ENCODE measurements around the gene TMEM252. TPM values are rescaled to one million over a fixed set of nuclear protein-coding genes. Genes with fewer than 3 reads are reported as not detected.

TMEM252 gene
- total RNA-seq, 1 donor from 2014 or later, result not detected

GRCh38 chr9:68541568-68541967 lies 885 bp upstream of the TMEM252 start:
- no peak for DNase-seq

GRCh38 chr9:68538200-68538599 lies 2.5 kb downstream of the TMEM252 start:
- DNase-seq, result peak; percentile 44

- no peak for DNase-seq
Measured at GRCh38 chr9:68537616-68537880, 3.1 kb downstream of the TMEM252 start.

- DNase-seq, result no peak
Measured at GRCh38 chr9:68536876-68537615, 3.6 kb downstream of the TMEM252 start.

GRCh38 chr9:68533678-68534077 lies 7.0 kb downstream of the TMEM252 start:
- peak; percentile 70 for DNase-seq

GRCh38 chr9:68532131-68532530 lies 8.6 kb downstream of the TMEM252 start:
- DNase-seq, result no peak

- DNase-seq, result peak; percentile 66
Measured at GRCh38 chr9:68530618-68531017, 10.1 kb downstream of the TMEM252 start.

GRCh38 chr9:68523367-68523936 lies 17.2 kb downstream of the TMEM252 start:
- DNase-seq, result peak; percentile 60

- DNase-seq, result no peak
Measured at GRCh38 chr9:68522954-68523353, 17.7 kb downstream of the TMEM252 start.

GRCh38 chr9:68522131-68522530 lies 18.6 kb downstream of the TMEM252 start:
- DNase-seq, result no peak

GRCh38 chr9:68515326-68516017 lies 25.2 kb downstream of the TMEM252 start:
- no peak for DNase-seq

GRCh38 chr9:68513981-68514380 lies 26.7 kb downstream of the TMEM252 start:
- no peak for DNase-seq

GRCh38 chr9:68513385-68513784 lies 27.3 kb downstream of the TMEM252 start:
- DNase-seq, result no peak

GRCh38 chr9:68509689-68510088 lies 31.0 kb downstream of the TMEM252 start:
- DNase-seq, result no peak

GRCh38 chr9:68508547-68508946 lies 32.1 kb downstream of the TMEM252 start:
- DNase-seq, result no peak

- DNase-seq, result no peak
Measured at GRCh38 chr9:68507806-68508145, 32.9 kb downstream of the TMEM252 start.

- peak; percentile 71 for DNase-seq
Measured at GRCh38 chr9:68507130-68507805, 33.4 kb downstream of the TMEM252 start.

- DNase-seq, result no peak
Measured at GRCh38 chr9:68506551-68506950, 34.1 kb downstream of the TMEM252 start.

GRCh38 chr9:68505681-68506409 lies 34.8 kb downstream of the TMEM252 start:
- DNase-seq, result peak; percentile 42

GRCh38 chr9:68502279-68502678 lies 38.4 kb downstream of the TMEM252 start:
- no peak for DNase-seq

GRCh38 chr9:68500457-68501381 lies 40.0 kb downstream of the TMEM252 start:
- peak; percentile 35 for DNase-seq

Measured in tongue (tissue), 2 donors.